Adrenal gland (tissue), 12 donors: Measurements from ENCODE around the gene MARCHF3. TPM values are rescaled to one million over a fixed set of nuclear protein-coding genes. Genes with fewer than 3 reads are reported as not detected.

Experiments
- DNase-seq, 7 donors: peaks; one replicate each; pipeline ENCODE4 v3.0.0-alpha.2; 2019 to 2020
- H3K27ac ChIP-seq, 5 donors: fragments of 200-600 bp; sonication (generic) in 4 of 5; 1 replicate in 3 of 5; 2 replicates in 2 of 5; pipeline versions ENCODE4 v1.5.1 to v1.8.0; 2016 to 2020; ENCODE audit warnings: mild to moderate bottlenecking in 1 of 5
- H3K27me3 ChIP-seq: fragments of 200-600 bp; 2 replicates; pipeline ENCODE4 v1.8.0; 2021
- H3K36me3 ChIP-seq, 2 donors: fragments of 200-600 bp; replicated peaks in 1 of 2; 1 replicate in 1 of 2; 2 replicates in 1 of 2; pipeline versions ENCODE4 v1.5.1 to v1.8.0; 2018 to 2022
- H3K4me1 ChIP-seq, 2 donors: fragments of 200-600 bp; replicated peaks in 1 of 2; 1 replicate in 1 of 2; 2 replicates in 1 of 2; pipeline versions ENCODE4 v1.5.1 to v1.8.0; 2018 to 2021
- H3K4me3 ChIP-seq, 4 donors: fragments of 200-600 bp; sonication (generic) in 3 of 4; one replicate each; pipeline ENCODE4 v1.5.1; 2016 to 2018
- H3K9me3 ChIP-seq, 3 donors: fragments of 200-600 bp; sonication (generic) in 1 of 3; replicated peaks in 1 of 3; 1 replicate in 2 of 3; 2 replicates in 1 of 3; pipeline versions ENCODE4 v1.5.1 to v1.8.0; 2016 to 2021
- CTCF ChIP-seq, 6 experiments: fragments of 450-650 bp in 4 of 6; fragments of 200-600 bp in 2 of 6; sonication (generic) in 1 of 6; IDR thresholded peaks; 1 replicate in 5 of 6; 2 replicates in 1 of 6; pipeline versions ENCODE4 v1.5.1 to v1.8.0; 2016 to 2021; ENCODE audit warnings: antibody characterized with exemption in 6 of 6, mild to moderate bottlenecking in 2 of 6, moderate library complexity in 1 of 6
- POLR2A ChIP-seq, 2 donors: fragments of 450-650 bp; IDR thresholded peaks; one replicate each; pipeline ENCODE4 v1.6.1; 2017; ENCODE audit warnings: antibody characterized with exemption in 2 of 2, mild to moderate bottlenecking in 2 of 2, moderate library complexity in 1 of 2
- WGBS, 4 donors: extraction: QIAGEN DNeasy Blood & Tissue Kit in 2 of 4; methylation state at CpG; one replicate each; pipeline versions ENCODE4 v1.1.5 to v1.1.7; 2013 to 2017; 5-methylcytosine and 5-hydroxymethylcytosine counted together
- intact Hi-C, 2 donors: fragments of 100-400 bp; cut with DNase I; formaldehyde crosslinking; loops; one replicate each; pipeline versions ENCODE4 v1.14.1 to v1.15.0; 2022 to 2023
- polyA plus RNA-seq, 3 donors: library from polyadenylated mRNA; stranded (reverse); fragments of 200-250 nt in 2 of 3; fragments of 350-450 nt in 1 of 3; fragmentation: Illumina TruSeq in 1 of 3; extraction: RNeasy Lipid Tissue Mini Kit (QIAGEN cat#74804) in 1 of 3; gene quantifications; one replicate each; pipeline ENCODE4 v1.2.3, GENCODE V29; 2013 to 2014
- total RNA-seq, 9 donors: library from RNA; depleted of rRNA in 4 of 9; stranded (reverse); fragments of >200 nt in 4 of 9; fragments of 120-200 nt in 1 of 9; fragmentation: NEBNext Ultra II Directional in 1 of 9; extraction: Animal tissue kit (Norgen Biotek cat#: 25700) in 1 of 9; gene quantifications; one replicate each; pipeline versions ENCODE4 v1.1.0 to v1.2.4, GENCODE V29; 2013 to 2023
- donor health status: healthy with polysubstance abuse.
- donor health status: Bipolar disorder and iron deficiency.
- donor health status: DM: yes; HTN: yes; CAD: no.
- donor health status: DM: no; HTN: no; CAD: no.
- donor health status: DM: no; HTN: no; CAD: no.
- donor health status: DM: yes; HTN: yes; CAD: no.

MARCHF3 gene
- total and polyA plus RNA-seq, 12 donors: 3.9 to 48.9 (median 12.2) TPM

DNA sequence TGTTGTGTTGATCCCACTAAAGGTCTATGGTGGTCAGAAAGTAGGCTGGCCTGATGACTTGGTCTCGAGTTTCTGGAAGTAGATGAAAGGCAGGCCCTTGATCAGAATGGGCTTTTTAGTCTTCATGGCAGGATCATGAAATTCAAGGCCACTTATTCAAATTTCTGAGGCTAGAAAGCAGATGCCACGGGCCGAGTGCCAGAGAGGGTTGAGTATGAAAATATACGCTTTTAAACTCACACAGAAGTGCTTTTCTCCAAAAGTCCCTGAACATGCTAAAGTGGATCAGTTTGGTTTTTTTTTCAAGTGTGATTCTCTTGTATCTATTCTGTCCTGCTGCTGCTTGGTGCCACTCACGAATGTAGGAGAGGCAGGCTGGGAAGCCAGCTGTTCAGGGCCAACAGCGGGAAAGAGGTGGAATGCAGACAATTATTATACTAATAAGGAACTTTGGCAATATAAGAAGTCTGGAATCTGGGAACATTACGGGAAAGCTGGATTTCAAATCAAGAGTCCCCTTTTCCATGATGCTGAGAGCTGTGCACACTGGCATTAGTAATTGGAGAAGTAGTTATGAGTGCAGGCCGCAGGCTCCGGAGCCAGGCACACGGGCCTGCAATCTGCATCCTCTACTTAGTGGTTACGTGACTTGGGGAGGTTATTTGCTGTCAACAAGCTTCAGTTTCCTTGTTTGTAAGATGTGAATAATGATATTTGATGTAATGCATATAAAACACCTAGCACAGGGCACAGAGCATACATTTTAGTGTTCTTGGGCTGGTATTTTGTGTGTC, 157.6 kb downstream of the MARCHF3 start:
- no peak for TF ChIP-seq CTCF (IDR thresholded peaks at IDR 0.05)
- no peak for TF ChIP-seq POLR2A (IDR thresholded peaks at IDR 0.05)

DNA sequence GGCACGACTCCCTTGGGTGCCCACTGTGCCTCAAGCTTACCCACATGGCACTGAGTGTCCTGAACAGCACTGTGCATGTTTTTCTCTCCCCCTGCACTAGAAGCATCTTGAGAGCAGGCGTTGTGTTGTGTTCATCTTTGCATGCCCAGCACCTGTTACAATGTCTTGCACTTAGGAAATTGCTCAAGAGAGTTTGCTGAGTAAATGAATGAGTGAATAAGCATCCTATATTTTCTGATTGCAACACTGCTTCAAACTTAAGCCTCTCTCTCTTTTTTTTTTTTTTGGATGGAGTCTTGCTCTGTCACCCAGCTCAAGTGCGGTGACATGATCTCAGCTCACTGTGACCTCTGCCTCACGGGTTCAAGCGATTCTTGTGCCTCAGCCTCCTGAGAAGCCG, 158.9 kb downstream of the MARCHF3 start:
- WGBS, 4 donors: 92 to 97% (median 95%) methylated on average over 6 of the region's 6 CpGs
- H3K27ac ChIP-seq: no peak overlapping the region

More for the DNA sequence above, 157.6 kb downstream of the MARCHF3 start:
- Histone ChIP-seq H3K4me1 (no peaks in the 10 kb centered on the region), H3K27ac (no peak overlapping the region), H3K27me3 (no peaks in the 10 kb centered on the region), H3K4me3 (no peak overlapping the region), H3K36me3 (no peaks in the 10 kb centered on the region), H3K9me3 (no peaks in the 10 kb centered on the region)
- 70 to 77% (median 73%) methylated on average over 11 of the region's 11 CpGs for WGBS, 4 donors
- DNase-seq: peak in 2 of 7 donors; percentile 42 to 52
- intact Hi-C loops: no loop called here

DNA sequence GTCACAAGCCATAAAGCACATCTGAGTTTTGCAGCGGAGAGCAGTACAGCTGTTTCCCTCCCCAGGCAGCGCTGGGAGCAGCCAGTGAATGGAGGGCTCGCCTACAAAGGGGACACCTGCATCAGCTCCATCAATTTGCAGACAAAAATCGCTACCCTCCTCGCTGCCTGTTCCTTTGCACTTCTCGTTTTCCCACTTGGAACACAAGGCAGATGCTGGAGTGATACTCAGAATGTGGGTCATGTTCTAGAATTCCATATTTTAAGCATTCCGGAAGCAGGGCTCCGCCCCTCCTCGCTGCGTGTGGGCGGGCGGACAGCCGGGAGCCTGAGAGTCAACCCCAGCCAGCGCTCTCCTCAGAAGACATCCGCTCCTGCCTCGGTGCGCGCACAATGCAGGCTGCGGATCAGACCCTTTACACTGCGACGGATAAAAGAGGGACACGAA, 161.3 kb downstream of the MARCHF3 start:
- Histone ChIP-seq H3K4me1 (no peaks in the 10 kb centered on the region), H3K27me3 (no peaks in the 10 kb centered on the region), H3K27ac (no peak overlapping the region), H3K4me3 (no peak overlapping the region), H3K36me3 (no peaks in the 10 kb centered on the region), H3K9me3 (no peaks in the 10 kb centered on the region)
- 27 to 50% (median 37%) methylated on average over 10 to 22 of the region's 22 CpGs for WGBS, 4 donors
- TF ChIP-seq CTCF (IDR thresholded peaks at IDR 0.05) (no peak), POLR2A (IDR thresholded peaks at IDR 0.05) (no peak)
- DNase-seq: peak in 2 of 7 donors; percentile 38 to 68
- intact Hi-C loops: no loop called here

More for the DNA sequence above, 158.9 kb downstream of the MARCHF3 start:
- no peaks in the 10 kb centered on the region for H3K4me1 ChIP-seq
- intact Hi-C loops: no loop called here
- no peak for TF ChIP-seq POLR2A (IDR thresholded peaks at IDR 0.05)
- no peak for TF ChIP-seq CTCF (IDR thresholded peaks at IDR 0.05)
- no peaks in the 10 kb centered on the region for H3K9me3 ChIP-seq
- no peak for DNase-seq
- H3K4me3 ChIP-seq: no peak overlapping the region
- H3K27me3 ChIP-seq: no peaks in the 10 kb centered on the region
- no peaks in the 10 kb centered on the region for H3K36me3 ChIP-seq

DNA sequence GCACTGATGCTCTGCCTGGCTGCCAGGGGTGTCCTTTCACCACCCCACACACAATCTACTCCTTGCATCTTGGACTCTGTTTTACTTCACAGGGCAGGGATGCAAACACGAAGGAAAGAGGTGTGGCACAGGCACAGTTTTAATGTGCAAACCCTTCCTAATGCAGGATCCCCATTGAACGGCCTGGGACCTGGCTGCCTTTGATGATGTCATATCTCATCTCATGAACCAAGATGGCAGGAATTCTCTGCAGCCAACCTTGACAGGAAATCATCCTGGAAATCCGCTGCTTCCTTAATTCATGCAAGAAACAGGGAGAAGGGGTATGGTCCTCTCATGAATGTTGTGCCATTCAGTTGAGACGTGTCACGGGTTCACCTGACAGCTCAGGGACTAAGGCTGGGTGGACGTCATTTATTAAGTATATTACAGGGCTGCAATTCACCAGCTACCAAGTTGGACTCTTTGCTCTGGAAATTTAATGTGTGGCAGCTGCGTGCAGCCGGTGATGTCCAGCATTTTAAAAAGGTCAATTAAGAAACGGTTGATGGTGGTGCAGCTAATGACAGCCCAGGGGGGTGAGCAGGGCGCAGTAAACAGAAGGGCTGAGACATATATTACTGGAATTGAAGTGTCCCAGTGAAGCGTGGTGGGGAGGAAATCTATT, 161.9 kb downstream of the MARCHF3 start:
- H3K27ac ChIP-seq: no peak overlapping the region
- no peaks in the 10 kb centered on the region for H3K4me1 ChIP-seq
- H3K27me3 ChIP-seq: no peaks in the 10 kb centered on the region
- no peaks in the 10 kb centered on the region for H3K9me3 ChIP-seq
- DNase-seq: no peak
- H3K4me3 ChIP-seq: no peak overlapping the region
- TF ChIP-seq CTCF (IDR thresholded peaks at IDR 0.05) (no peak), POLR2A (IDR thresholded peaks at IDR 0.05) (no peak)
- WGBS, 4 donors: 71 to 83% (median 75%) methylated on average over 11 of the region's 11 CpGs
- intact Hi-C loops: no loop called here
- no peaks in the 10 kb centered on the region for H3K36me3 ChIP-seq
